DND-41 (cell line): ENCODE measurements around the gene ABHD15.

Experiments used
- CTCF ChIP-seq: IDR thresholded peaks from 2 replicates; pipeline ENCODE4 v1.5.1; 2012; ENCODE audit warnings: borderline replicate concordance, low read length, moderate library complexity, mild to moderate bottlenecking; ENCODE audit not compliant: poor library complexity, severe bottlenecking; ENCODE audit errors: extremely low read depth
- EZH2 ChIP-seq: IDR thresholded peaks from 3 replicates; pipeline ENCODE4 v1.6.1; 2012; ENCODE audit warnings: borderline replicate concordance, low read depth, mild to moderate bottlenecking, moderate library complexity, low read length, inconsistent platforms; ENCODE audit not compliant: severe bottlenecking

DNA sequence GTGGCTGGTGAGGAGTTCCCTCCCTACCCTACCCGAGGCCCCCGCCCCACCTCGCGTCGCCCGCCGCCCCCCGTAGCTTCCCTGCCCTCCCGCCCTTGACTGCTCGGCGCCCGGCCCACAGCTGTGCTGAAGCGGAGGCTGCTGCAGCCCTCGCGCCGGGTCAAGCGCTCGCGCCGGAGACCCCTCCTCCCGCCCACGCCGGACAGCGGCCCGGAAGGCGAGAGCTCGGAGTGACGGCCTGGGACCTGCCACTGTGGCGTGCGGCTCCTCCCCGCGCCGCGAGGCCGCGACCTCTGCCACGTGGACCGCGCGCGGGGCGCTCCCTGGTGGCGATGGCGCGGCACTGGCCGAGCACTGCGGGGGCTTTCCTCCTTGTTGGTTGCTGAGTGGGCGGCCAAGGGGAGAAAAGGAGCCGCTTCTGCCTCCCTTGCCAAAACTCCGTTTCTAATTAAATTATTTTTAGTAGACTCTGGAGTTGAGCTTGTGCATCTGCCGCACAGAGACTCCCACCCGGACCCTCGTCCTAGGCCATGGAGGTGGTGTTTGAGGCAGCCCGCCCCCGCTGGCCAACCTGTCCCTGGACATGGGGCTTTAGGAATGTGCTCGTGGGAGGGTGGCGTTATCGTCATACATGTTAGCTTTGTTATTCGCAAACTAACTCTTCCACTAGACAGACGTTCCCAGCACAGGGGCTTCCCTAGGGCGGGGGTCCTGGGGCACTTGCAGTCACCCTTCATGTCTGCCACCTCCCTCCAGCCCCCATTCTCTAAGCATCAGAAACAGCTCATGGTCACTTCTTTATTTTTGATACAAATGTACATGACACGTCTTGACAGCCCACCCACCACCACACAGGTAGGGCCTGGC is 6.1 kb upstream of the ABHD15 start:
- peak; percentile 43 for TF ChIP-seq CTCF
- TF ChIP-seq EZH2 = no peak
